ENCODE data around the gene SHLD1. TPM values are rescaled to one million over a fixed set of nuclear protein-coding genes. Genes with fewer than 3 reads are reported as not detected.
"Not testable (repeated sequence)": the region's sequence is repeated elsewhere in the genome, so short reads cannot be mapped to it uniquely, and the experiment has no call there.

The SHLD1 gene
- polyA plus RNA-seq, 1 experiment, result 4.1 TPM

- no peak for DNase-seq (ENCODE audit: low read depth, low spot score)
- no peak overlapping the region for H3K4me3 ChIP-seq (ENCODE audit: low read depth, low read length)
- H3K9me3 ChIP-seq (ENCODE audit: control insufficient read depth, insufficient read depth, low read length), result no peaks in the 10 kb centered on the region
- ChIA-PET CTCF (interaction anchor here (0.7 kb wide), 1 partner anchor 41 kb away, joined by 5 read pairs; no protein-coding TSS in a partner anchor), POLR2A (no interaction called here)
- TF ChIP-seq CTCF (IDR thresholded peaks at IDR 0.05; ENCODE audit: low read depth, low read length), result no peak
- H3K27ac ChIP-seq (ENCODE audit: low read depth, low read length), result no peak overlapping the region
- peaks cover 6% of the 10 kb centered on the region for H3K27me3 ChIP-seq (ENCODE audit: control insufficient read depth, insufficient read depth, low read length)
Measured at GRCh38 chr20:5718896-5719595, 31.2 kb upstream of the SHLD1 start.

- DNase-seq (ENCODE audit: low read depth, low spot score), result no peak
- no peaks in the 10 kb centered on the region for H3K9me3 ChIP-seq (ENCODE audit: control insufficient read depth, insufficient read depth, low read length)
- peaks cover 6% of the 10 kb centered on the region for H3K27me3 ChIP-seq (ENCODE audit: control insufficient read depth, insufficient read depth, low read length)
- POLR2A ChIA-PET, result no interaction called here
- no peak overlapping the region for H3K27ac ChIP-seq (ENCODE audit: low read depth, low read length)
- no peak overlapping the region for H3K4me3 ChIP-seq (ENCODE audit: low read depth, low read length)
- CTCF ChIA-PET, result no interaction called here
- no peak for TF ChIP-seq CTCF (IDR thresholded peaks at IDR 0.05; ENCODE audit: low read depth, low read length)
Measured at GRCh38 chr20:5719861-5720403, 30.3 kb upstream of the SHLD1 start.

- ChIA-PET CTCF (no interaction called here), POLR2A (interaction anchor here (0.6 kb wide), 1 partner anchor 55 kb away, joined by 5 read pairs; no protein-coding TSS in a partner anchor)
- Histone ChIP-seq H3K27me3 (ENCODE audit: control insufficient read depth, insufficient read depth, low read length) (no peaks in the 10 kb centered on the region), H3K4me3 (ENCODE audit: low read depth, low read length) (no peak overlapping the region), H3K9me3 (ENCODE audit: control insufficient read depth, insufficient read depth, low read length) (no peaks in the 10 kb centered on the region), H3K27ac (ENCODE audit: low read depth, low read length) (no peak overlapping the region)
- TF ChIP-seq CTCF (IDR thresholded peaks at IDR 0.05; ENCODE audit: low read depth, low read length), result no peak
- DNase-seq (ENCODE audit: low read depth, low spot score), result no peak
Measured at GRCh38 chr20:5720696-5721095, 29.5 kb upstream of the SHLD1 start.

- DNase-seq (ENCODE audit: low read depth, low spot score); H3K4me3 ChIP-seq (ENCODE audit: low read depth, low read length); CTCF ChIA-PET; H3K9me3 ChIP-seq (ENCODE audit: control insufficient read depth, insufficient read depth, low read length); H3K27ac ChIP-seq (ENCODE audit: low read depth, low read length); H3K27me3 ChIP-seq (ENCODE audit: control insufficient read depth, insufficient read depth, low read length): not testable (repeated sequence)
- POLR2A ChIA-PET, result interaction anchor here (0.6 kb wide), 1 partner anchor 56 kb away, joined by 5 read pairs; no protein-coding TSS in a partner anchor
Measured at GRCh38 chr20:5721356-5721755, 28.8 kb upstream of the SHLD1 start.

GRCh38 chr20:5722927-5723326, 27.3 kb upstream of the SHLD1 start:
- Histone ChIP-seq H3K27ac (ENCODE audit: low read depth, low read length) (no peak overlapping the region), H3K27me3 (ENCODE audit: control insufficient read depth, insufficient read depth, low read length) (no peaks in the 10 kb centered on the region), H3K9me3 (ENCODE audit: control insufficient read depth, insufficient read depth, low read length) (peaks cover 5% of the 10 kb centered on the region; the same call in 1 of the 2 replicates), H3K4me3 (ENCODE audit: low read depth, low read length) (no peak overlapping the region)
- CTCF ChIA-PET, result no interaction called here
- POLR2A ChIA-PET, result no interaction called here
- DNase-seq (ENCODE audit: low read depth, low spot score), result no peak
- no peak for TF ChIP-seq CTCF (IDR thresholded peaks at IDR 0.05; ENCODE audit: low read depth, low read length)

- CTCF ChIA-PET, result interaction anchor here (0.6 to 1.0 kb wide), 3 partner anchors 63 to 168 kb away, joined by 3 to 5 read pairs (median 3); no protein-coding TSS in a partner anchor
- H3K9me3 ChIP-seq (ENCODE audit: control insufficient read depth, insufficient read depth, low read length); POLR2A ChIA-PET; H3K27me3 ChIP-seq (ENCODE audit: control insufficient read depth, insufficient read depth, low read length); H3K27ac ChIP-seq (ENCODE audit: low read depth, low read length); H3K4me3 ChIP-seq (ENCODE audit: low read depth, low read length); DNase-seq (ENCODE audit: low read depth, low spot score): not testable (repeated sequence)
Measured at GRCh38 chr20:5725183-5725463, 25.1 kb upstream of the SHLD1 start.

Measured in AG04450 (cell line).